IPS DF 4.7 (cell line): Measurements from ENCODE around the gene OR6A2.

Source experiments
- DNase-seq: peaks from one replicate; pipeline ENCODE4 v3.0.0-alpha.2; 2013; ENCODE audit warnings: low spot score; ENCODE audit errors: extremely low read depth

Gene OR6A2

DNA sequence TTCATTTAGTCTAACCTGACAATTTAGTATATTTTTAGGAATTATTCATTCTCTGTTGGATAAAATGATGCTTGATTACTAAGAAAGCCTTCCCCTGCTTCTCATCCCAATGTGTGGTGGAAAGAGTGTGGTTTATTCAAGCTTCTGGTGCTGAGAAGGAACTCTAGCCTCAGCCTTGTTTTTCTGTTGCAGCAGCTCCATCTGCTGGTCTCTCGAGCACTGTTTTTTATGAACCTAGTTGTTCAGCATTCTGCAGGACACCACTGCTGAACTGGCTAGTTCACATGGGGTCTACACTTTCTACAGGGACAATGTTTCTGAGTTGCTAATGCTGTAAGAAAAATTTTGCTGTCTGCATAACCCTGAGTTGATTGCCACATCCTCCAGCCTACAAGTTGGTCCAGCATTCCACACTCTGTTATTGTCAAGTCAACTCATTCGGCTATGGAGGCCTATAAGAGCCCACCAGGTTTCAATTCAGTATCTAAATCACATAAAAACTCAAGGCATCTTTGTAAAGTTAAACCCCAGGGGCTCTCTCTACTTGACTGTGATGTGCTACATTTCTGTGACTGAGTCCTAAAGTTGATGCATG, 42.0 kb downstream of the OR6A2 start:
- DNase-seq: peak; percentile 30

DNA sequence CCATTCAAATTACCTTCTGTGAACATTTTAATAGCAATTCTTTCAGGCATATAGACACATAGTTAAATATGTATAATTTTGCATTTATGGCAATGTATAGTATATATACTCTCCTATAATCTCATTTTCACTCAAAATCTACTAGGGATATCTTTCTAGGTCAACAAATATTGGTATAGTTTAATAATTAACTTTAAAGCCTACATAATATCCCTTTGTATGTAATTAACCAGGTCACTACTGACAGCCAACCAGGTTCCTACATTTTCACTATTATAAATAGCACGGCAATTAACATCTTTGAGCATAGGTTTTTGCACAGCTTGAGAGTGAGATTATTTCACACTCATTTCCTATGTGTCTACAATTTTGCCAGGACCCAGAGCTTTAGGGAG, 43.5 kb downstream of the OR6A2 start:
- DNase-seq: no peak

DNA sequence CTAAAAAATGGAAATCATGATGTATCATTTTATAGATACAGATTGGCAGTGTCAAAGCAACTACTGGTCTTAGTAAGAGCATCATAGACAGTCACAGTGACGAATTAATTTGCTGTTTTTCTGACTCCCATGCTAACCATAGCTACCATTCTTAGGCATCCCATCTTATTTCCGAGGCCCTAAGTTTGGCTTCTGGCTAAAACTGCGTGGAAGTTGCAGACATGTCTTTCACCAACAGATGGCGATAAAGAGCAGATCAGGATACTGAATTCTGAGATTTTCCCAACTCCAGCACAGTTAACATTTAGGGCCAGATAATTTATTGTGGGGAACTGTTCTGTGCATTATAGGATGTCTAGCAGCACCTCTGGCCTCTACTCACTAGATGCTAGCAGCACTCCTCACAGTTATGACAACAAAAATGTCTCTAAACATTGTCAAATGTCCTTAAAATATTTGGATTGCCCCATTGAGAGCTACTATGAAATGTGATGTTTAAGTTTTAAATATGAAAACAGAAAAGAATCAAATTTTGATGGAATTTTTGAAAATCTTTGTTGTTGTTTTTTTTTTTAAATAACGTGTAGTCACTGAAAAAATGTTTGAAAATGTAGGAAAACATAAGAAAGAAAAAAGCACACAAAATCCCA, 44.1 kb downstream of the OR6A2 start:
- DNase-seq: peak; percentile 33

DNA sequence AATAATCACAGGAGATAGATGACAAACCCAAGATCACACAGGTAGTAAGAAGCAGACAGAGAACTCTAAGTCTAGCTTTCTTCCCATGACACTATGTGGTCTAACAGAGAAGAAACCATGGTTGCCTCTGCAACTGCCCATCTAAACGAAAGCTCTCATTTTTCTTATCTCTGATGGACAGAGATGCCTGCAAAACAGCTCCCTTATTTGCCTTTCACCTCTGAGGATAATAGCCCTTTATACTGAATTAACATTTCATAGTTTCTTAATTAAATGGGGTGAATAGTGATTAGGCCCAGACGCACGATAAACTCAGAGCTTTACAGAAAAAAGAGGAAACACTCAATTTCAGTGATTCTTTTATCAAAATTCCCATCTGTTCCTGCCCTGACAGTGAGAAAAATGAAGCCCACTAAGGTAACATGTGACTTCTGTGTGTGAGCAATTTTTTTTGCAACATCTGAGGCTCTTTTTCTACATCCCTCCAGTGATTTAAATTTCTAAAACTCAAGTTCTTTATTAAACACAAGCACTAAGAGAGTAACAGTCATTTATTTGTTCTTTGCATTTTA, 52.3 kb downstream of the OR6A2 start:
- no peak for DNase-seq

DNA sequence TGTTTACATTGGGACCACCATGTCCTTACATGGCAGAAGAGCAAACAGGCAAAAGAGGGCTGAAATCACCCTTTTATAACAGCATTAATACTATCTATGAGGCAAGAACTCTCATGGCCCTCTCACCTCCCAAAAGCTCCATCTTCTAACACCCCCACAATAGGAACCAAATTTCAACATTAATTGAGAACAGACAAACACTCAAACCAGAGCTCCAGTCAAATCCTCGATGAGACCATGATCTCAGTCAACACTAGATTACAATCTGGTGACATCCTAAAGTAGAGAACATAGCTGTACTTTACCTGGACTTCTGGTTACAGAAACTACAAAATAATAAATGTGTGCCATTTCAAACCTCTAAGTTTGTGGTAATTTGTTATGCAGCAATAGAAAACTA, 52.9 kb downstream of the OR6A2 start:
- no peak for DNase-seq

DNA sequence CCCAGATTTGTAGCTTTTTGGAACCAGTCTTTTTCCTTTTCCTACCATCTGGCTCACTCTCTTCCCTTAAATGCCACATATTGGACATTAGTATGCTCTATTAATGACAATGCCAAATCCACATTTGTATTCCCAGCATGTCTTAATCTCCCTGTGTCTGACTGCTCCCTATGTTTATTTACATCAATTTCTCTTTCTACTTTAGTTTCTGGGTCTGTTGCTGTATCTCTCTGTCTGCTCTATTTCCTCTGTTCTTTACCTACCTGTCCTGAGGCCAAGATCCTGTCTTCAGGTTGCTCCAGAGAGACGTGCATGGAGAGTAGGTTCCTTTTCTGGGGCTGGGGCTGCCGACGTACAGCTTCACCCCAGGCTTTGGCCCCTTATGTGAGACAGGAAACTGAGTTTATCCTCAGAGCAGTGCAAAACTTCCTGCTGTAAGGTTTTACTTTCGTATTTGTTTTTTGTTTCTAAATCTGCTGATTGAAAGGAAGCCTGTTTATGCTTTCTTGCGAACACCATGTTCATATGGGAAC, 53.3 kb downstream of the OR6A2 start:
- DNase-seq: no peak

DNA sequence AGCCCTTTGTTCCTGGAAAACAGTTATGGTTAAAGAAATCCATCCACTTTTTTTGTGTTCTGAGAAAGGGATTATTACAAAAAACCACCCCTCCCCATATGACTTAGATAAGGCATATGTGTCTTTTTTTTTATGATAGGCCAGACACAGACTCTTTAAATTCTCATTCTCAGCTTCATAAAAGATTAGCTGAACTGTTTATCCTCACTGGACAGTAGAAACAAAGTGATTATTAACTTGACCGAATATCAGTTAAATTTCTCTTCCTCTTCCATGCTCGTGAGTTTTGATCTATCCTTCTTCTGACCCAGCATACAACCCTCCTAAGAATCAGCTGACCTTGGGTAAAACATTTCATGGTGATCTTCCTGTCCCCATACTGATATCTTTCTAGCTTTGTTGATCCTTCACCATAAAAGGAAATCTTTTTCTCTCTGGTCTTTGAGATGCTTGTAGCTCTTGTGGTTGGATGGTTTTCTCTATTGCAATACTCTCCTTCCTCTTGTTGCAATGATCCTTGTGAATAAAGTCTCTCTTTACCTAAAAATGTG, 53.9 kb downstream of the OR6A2 start:
- no peak for DNase-seq

DNA sequence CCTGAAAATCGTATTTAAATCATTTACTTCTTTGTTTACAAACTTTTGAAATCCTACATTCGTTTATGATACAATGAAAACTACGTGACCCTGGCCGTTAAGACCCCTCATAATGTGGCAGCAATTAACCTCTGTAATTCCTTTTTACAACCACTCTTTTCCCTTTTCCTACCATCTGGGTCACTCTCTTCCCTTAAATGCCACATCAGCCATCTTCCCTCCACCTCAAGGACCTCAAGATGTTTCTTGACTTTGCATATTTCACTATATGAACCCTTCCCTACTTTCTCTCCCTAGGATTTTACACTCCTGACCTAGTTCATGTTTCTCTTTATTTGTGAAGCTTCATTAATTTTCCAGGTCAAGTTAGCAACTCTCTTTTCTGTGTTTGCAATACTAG, 54.5 kb downstream of the OR6A2 start:
- no peak for DNase-seq

DNA sequence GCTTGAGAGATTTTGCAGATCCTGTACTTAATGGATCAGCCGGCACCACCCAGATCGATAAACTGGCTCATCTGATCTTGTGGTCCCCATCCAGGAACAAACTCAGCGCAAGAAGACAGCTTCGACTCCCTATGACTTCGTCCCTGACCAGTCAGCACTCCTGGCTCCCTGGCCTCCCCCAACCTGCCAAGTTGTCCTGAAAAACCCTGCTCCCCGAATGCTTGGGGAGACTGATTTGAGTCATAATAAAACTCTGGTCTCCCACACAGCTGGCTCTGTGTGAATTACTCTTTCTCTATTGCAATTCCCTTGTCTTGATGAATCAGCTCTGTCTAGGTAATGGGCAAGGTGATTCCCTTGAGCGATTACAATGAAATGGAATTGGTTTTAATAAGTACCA, 57.2 kb downstream of the OR6A2 start:
- DNase-seq: no peak
